Breast epithelium (tissue), 3 donors: ENCODE results near the gene FAM90A26.
"Not testable (repeated sequence)": the region's sequence is repeated elsewhere in the genome, so short reads cannot be mapped to it uniquely, and the experiment has no call there.

Experiments used
- POLR2A ChIP-seq: fragments of 450-650 bp; IDR thresholded peaks from one replicate; pipeline ENCODE4 v1.6.1; 2016; ENCODE audit warnings: antibody characterized with exemption, mild to moderate bottlenecking, moderate library complexity
- POLR2AphosphoS5 ChIP-seq, 3 donors: sonication (generic); formaldehyde crosslinking; IDR thresholded peaks; one replicate each; pipeline ENCODE4 v1.6.1; 2017; ENCODE audit warnings: antibody characterized with exemption in 3 of 3
- TF ChIP-seq, protein P1 (sequence below), 3 donors: fragments of 450-650 bp; IDR thresholded peaks; one replicate each; pipeline ENCODE4 v1.5.1; 2016 to 2017; ENCODE audit warnings: antibody characterized with exemption in 3 of 3, mild to moderate bottlenecking in 3 of 3, moderate library complexity in 3 of 3

DNA sequence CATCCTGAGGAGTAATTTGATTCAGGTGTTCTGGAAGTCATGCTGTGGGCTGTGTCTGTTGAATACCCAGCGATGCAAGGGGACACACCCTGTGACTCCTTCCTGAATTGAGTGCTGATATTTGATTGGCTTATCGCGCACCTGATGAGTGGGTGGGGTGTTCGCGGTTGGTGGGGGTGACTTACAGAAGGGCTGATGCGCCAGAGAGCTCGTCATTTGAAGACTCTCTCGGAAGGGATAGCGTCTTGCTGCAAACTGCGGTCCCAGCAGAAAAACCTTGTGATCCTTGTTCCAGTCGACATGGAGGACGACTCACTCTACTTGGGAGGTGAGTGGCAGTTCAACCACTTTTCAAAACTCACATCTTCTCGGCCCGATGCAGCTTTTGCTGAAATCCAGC lies 44.9 kb downstream of the FAM90A26 start, which contains the start of gene USP17L11:
- not testable (repeated sequence) for TF ChIP-seq POLR2A; POLR2AphosphoS5 (IDR thresholded peaks at IDR 0.05)
- TF ChIP-seq, protein P1, sequence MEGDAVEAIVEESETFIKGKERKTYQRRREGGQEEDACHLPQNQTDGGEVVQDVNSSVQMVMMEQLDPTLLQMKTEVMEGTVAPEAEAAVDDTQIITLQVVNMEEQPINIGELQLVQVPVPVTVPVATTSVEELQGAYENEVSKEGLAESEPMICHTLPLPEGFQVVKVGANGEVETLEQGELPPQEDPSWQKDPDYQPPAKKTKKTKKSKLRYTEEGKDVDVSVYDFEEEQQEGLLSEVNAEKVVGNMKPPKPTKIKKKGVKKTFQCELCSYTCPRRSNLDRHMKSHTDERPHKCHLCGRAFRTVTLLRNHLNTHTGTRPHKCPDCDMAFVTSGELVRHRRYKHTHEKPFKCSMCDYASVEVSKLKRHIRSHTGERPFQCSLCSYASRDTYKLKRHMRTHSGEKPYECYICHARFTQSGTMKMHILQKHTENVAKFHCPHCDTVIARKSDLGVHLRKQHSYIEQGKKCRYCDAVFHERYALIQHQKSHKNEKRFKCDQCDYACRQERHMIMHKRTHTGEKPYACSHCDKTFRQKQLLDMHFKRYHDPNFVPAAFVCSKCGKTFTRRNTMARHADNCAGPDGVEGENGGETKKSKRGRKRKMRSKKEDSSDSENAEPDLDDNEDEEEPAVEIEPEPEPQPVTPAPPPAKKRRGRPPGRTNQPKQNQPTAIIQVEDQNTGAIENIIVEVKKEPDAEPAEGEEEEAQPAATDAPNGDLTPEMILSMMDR (IDR thresholded peaks at IDR 0.05) = not testable (repeated sequence)
